Activated CD8-positive, alpha-beta memory T cell treated with anti-CD3 and anti-CD28 coated beads, Interleukin-2, amount 50 U/mL, for 1 hour (primary cell): Measurements from ENCODE around the gene TUSC2.

ENCODE experiments used
- DNase-seq: peaks from one replicate; pipeline ENCODE4 v3.0.0-alpha.2; 2020; ENCODE audit errors: extremely low read depth

Gene TUSC2

DNA sequence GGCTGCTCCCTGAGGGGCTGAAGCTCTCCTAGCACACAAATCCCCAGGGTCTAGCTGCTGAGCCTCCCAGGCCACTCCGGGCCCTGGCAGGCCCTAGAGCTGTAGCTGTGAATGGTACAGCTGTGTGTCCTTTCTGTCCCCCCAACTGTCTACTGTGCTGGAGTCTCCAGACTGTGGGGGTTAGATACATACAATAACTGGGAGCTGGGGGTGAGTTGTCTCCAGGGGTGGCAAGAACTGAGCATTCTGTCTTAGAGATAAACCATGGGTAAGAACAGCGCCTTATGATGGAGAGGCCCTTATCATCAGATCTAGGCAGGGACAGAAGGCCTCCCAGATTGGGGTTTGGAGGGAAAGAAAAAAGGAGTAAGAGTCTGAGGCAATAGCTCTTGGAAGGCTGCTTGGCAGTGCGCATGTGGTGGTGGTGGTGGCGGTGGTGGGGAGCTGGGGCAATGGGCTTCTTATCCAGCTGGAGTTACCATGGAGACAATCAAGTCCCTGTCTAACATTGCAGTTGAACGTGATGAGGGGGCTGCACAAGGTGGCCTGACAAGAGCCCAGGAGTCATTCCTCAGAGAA, 26.3 kb upstream of the TUSC2 start:
- DNase-seq, result no peak

DNA sequence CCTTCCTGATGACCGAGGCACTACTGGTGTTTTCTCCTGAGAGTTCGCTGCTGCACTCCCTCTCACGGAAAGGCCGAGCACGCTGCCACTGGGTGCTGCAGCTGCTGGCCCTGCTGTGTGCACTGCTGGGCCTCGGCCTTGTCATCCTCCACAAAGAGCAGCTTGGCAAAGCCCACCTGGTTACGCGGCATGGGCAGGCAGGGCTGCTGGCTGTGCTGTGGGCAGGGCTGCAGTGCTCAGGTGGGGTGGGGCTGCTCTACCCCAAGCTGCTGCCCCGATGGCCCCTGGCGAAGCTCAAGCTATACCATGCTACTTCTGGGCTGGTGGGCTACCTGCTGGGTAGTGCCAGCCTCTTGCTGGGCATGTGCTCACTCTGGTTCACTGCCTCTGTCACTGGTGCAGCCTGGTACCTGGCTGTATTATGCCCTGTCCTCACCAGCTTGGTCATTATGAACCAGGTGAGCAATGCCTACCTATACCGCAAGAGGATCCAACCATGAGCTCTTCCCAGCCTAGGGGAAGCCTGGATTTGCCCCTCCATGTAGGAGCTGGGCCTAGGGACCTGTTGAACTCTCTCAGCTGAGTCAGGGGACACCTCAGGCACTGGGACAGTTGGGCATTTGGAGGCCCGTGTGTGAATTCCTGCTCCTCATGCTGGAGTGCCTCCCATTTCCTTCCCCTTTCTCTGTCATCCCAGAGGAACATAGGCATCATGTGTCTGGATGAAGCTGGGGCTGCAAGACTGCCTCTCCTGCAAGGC, 25.4 kb upstream of the TUSC2 start:
- no peak for DNase-seq

DNA sequence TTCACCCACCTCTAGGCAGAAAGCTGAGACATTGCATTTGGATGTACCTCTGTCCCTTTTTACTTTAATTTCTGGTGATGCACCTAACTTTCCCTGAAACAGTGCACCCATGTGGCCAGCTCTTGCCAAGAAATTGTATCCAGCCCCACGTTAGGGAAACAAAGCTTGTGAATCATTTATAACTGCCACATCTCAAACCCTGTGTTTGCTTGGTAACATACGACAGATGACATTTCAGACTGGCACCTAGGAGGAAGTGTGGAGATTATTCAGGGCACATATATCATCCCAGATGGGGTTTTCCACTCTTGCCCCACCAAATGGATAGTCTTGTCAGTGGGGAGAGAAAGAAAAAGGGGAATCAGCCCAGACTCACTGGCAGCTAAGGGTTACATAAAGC, 24.8 kb upstream of the TUSC2 start:
- no peak for DNase-seq

DNA sequence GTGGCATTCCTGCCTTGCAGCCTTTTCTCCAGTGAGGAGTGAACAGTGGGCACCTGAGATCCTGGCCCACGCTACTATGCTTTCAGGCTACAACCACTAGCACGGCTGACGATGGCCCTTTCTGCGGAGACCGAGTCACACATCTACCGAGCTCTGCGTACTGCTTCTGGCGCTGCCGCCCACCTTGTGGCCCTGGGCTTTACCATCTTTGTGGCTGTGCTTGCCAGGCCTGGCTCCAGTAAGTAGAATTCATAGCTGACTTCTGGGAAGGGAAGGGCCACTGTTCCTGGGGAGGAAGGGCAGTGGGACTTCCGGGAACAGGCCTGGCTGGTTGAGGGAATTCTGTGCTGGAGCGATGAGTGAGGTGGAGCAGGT, 23.3 kb upstream of the TUSC2 start:
- DNase-seq, result no peak

DNA sequence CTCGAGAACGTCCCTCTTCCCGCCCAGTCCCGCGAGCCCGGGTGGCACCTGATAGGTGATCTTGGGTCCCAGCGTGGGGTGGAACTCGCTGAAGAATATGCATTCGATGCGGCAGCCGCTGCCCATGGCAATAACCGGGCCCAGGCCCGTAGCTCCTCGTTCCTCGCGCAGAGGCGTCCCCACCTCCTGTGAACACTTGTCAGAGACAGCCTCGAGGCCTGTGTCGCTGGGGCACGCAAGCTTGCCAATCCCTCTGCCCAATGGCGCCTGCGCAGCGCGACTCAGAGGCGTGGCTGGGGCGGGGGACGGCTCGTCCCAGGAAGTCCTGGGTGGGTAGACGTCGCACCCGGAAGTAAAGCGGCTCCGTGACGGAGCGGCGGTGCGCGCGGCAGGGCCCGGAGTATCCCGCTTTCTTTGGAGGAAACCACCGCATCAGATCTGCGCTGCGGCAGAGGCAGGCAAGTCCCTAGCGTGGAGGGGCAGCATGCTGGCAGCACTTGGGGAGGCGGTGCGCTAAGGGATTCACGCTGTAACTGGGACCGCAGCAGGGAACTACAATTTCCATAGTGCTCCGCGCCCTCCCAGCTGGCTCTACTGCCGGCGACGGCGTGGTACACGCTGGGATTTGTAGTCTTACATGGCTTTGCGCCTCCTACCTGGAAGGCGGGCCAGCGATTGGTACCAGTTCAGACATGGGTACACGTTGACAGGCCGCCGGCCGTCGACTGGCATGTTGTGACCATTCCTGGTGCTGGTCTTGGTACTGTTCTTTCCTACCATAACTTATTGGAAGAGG, 22.7 kb upstream of the TUSC2 start, which contains the start of the genes CYB561D2 and NPRL2:
TSS of gene CYB561D2 (plus strand) at position 336 of the 796 bp plus-strand sequence. CDS start 572 bp downstream, outside the sequence.
TSS of gene NPRL2 (minus strand) at position 249 of the 796 bp plus-strand sequence. CDS start at position 126, 123 bp downstream.
- DNase-seq, result peak; percentile 87

DNA sequence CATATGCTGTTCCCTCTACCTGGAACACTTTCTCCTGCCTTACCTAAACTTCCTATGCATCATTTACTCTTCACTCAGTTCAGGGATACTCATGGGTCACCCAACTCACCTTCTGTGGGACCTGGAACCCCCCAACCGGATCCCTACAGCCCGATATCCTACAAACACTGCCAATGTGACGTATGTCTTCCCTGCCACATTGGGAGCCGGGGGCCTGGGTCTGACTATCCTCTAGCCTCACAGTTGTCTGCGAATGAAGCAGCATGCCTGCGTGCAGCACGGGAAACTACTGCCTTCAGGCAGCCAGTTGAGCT, 22.1 kb upstream of the TUSC2 start:
- no peak for DNase-seq

DNA sequence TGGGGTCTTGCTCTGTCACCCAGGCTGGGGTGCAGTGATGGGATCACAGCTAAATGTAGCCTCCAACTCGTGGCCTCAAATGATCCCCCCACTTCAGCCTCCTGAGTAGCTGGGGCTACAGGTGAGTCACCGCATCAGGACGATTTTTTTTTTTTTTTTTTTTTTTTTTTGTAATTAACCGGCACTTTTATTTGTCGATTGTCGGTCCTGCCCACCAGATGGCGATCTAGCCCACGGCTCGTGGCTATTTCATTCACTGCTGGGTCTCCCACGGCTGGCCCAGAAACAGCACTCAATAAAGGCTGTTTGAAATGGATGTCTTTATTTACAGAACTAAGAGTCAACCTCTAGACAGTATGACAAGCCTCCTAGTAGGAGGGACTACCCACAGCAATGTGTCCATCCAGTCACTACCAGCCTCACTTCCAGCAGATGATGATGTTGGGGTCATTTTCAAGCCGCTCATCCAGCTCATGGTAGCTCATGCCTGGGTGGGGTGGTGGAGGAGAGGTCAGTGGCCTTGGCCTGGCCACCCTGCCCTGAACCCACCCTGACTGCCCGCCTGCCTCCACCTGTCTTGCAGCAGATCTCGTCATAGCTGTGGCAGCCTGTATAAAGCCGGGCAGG, 19.3 kb upstream of the TUSC2 start:
- DNase-seq, result no peak

DNA sequence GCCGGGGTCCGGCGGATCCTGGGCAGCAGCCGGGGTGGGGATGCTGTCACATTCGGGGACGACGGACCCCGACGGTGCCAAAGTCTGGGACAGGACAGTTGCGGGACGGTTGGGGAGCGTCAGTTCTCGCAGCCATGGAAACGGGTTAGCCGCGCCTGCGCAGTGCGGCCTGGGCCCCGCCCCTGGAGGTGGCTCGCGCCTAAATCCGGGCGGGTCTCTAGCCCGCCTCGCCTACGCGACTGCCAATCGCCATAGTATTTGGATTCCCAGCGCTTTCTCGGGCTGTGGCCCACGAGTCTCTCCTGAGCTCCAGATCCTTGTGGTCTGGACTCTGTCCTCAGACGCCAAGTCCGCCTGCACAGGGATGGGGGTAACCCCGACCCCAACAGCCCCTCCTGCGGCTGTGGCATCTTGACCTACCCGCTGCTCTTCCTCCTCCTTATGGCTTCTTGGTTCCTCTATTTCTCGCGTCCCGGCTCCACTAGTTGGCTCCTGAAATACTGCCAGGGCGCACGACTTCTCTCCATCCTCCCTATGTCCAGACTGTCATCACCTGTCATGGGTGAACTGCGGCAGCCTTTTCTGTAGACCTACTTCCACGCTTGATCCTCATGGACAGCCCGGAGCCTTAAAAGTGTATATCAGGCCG, 17.7 kb upstream of the TUSC2 start, which contains the start of gene ZMYND10:
TSS of gene ZMYND10 (minus strand) at position 147 of the 649 bp plus-strand sequence. CDS start 153 bp downstream, outside the sequence.
- no peak for DNase-seq

DNA sequence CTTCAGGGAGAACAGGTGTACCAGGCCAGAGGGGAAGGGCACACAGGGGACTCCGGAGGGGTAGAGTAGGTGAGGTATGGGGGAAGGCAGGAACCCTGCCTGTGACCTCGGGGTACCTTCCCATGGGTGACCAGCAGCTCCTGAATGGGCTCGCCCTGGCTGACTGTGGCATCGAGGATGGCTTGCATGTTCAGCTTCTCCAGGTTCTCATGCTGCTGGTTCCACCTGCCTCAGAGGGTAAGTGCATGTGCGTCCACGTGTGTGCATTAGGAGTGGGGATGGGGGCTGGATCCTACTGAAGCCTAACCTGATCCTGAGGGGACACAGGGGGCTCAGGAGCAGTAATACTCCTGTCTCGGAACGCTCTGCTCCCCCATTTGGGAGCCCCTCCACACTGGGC, 17.0 kb upstream of the TUSC2 start:
- DNase-seq, result no peak

DNA sequence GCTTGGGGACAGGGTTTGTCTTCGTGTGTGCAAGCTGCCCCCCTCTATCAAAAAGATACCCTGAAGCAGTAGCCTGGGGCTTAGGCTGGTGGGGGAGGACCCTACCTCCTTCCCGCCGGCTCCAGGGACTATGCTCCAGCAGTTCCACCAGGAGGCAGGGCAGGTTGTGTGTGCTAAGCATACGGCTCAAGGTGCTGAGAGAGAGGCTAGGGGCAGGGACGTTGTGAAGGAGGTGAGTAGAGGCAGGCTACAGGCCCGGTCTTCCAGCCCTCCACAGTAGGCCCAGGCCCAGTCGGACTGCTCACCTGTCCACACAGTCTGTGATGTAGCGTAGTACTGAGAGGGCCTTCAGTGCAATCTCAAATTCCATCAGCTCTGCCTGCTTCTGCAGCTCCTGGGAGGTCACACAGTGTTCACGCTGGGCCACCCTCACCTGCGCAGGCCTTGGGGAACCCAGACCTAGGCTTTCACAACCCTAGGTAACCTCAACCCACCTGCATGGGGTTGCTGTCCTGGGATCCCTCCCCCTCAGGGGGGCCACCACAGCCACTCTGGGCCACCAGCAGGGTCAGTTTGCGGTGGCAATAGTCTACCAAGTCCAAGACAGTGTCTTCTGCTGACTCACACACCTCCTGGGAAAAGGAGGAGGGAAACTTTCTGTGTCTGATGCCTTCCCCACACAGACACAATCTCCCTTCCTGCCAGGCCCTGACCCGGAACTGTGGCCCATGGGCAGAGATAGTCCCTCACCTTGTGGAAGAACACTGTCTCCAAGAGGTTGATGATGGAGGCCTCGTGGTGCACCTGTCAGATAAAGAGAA, 15.0 kb upstream of the TUSC2 start:
- DNase-seq, result no peak

DNA sequence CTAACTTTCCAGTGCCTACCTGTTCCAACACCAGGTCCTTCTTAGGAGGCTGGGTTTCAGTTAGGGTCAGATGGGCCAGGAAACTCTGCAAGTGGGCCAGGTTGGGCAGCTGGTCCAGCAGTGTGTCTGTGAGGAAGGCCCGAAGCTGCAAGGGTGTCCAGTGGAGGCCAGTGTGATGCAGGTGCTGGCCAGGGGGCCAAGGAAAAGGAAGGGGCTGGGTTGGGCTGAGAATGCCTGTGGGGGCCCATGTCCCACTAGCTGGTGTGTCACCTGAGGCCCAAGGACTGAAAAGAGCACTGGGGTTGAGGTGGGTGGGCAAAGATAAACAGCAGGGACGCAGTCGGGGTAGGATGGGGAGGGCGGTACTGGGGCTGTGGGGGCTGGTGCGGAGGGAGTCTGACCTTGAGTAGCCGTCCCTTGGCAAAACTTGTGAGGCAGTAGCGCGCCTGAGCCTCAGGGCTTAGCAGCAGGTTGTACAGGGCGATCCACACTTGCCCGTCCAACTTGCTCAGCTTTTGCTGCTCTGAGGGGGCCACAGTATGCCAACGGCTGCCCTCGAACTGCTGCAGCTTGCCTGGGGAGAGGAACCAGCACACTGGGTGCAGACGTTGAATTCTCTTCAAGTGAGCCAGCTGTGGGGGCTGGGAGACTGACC, 14.1 kb upstream of the TUSC2 start:
- no peak for DNase-seq

DNA sequence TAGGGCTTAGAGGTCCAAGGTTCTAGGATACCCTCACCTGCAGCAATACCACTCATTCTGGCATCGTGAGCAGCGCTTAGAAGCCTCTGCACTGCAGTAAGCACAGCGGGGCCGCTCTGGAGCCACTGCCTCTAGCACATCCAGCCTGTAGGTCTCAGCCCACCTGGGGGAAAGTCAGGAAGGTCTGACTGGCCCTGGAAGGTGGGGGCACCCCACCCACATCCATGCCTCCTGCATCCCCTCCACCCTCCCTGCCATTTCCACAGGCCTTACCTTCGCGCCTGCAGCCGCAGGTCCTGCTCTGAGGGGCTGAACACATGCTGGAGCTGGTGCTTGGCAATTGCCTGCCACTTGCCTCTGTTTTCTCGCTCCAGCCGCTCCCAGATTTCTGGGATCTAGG, 13.5 kb upstream of the TUSC2 start:
- no peak for DNase-seq

DNA sequence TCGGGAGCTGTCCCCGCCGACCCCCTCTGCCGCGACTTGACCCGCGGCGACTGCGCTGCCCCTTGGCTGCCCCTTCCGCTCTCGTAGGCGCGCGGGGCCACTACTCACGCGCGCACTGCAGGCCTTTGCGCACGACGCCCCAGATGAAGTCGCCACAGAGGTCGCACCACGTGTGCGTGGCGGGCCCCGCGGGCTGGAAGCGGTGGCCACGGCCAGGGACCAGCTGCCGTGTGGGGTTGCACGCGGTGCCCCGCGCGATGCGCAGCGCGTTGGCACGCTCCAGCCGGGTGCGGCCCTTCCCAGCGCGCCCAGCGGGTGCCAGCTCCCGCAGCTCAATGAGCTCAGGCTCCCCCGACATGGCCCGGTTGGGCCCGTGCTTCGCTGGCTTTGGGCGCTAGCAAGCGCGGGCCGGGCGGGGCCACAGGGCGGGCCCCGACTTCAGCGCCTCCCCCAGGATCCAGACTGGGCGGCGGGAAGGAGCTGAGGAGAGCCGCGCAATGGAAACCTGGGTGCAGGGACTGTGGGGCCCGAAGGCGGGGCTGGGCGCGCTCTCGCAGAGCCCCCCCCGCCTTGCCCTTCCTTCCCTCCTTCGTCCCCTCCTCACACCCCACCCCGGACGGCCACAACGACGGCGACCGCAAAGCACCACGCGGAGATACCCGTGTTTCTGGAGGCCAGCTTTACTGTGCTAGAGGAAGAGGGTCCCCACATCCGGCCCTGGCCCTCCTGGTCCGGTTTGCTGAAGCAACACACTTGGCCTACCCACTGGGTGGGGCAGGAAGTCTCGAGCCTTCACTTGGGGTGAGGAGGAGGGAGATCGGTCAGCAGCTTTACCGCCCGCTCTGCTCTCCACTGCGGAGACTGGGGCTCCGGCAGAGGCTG, 12.7 kb upstream of the TUSC2 start, which contains the start of gene RASSF1:
TSS of gene RASSF1 (minus strand) at position 389 of the 882 bp plus-strand sequence. CDS start at position 358, 31 bp downstream.
- no peak for DNase-seq

DNA sequence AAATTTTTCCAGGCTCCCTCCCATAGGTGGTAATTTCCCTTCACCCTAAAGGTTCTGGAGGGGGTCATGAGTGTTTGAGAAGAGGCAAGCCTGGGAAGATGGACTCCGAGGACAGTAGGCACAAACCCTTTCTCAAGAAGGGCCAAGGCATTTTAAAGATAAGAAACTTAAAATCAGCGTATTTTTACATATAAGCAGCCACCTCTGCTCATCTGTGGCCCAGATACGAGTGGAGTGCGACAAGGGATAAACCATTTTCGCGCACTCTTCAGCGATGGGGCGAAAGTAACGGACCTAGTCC, 12.1 kb upstream of the TUSC2 start:
- DNase-seq, result no peak

DNA sequence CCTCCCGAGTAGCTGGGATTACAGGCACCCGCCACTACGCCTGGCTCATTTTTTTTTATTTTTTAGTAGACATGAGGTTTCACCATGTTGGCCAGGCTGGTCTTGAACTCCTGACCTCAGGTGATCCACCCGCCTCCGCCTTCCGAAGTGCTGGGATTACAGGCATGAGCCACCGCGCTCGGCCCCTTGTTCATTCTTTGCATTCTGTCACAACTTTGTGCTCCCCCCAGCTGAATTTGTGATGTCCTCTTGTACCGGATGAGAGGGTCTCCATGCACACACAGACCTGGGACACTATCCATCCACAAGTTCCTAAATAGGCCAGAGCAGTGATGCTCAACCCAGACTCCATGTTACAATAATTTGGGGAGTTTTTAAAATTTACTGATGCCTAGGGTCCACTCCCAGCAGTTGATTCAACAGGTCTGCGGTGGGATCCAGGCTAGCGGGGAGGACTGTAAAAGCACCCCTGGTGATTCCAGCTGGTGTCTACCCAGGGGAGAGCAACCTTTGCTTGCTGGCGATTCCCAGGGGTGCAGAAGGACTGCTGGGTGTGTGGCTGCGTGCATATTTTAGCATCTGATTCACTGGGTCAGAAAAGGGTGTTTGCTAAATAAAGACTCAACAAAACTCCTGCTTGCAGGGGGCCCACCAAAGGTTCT, 11.6 kb upstream of the TUSC2 start:
- DNase-seq, result no peak

DNA sequence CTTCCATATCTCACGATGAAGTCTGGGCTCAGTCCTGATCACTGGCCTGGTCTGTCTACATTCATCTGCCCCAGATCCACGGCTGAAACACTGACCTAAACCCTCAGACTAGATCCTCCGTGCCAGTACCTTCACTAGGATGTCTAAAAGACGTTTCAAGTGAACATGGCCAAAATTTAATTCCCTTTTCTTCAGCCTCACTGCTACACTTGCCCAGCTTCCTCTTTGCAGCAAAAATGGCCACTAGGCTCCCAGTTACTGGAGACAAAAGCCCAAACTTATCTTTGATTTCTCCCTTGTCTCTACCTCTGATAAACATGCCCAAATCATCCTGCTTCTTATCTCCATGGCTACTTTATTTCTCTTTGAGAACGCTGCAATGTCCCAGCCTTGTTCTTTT, 10.9 kb upstream of the TUSC2 start:
- DNase-seq, result no peak

DNA sequence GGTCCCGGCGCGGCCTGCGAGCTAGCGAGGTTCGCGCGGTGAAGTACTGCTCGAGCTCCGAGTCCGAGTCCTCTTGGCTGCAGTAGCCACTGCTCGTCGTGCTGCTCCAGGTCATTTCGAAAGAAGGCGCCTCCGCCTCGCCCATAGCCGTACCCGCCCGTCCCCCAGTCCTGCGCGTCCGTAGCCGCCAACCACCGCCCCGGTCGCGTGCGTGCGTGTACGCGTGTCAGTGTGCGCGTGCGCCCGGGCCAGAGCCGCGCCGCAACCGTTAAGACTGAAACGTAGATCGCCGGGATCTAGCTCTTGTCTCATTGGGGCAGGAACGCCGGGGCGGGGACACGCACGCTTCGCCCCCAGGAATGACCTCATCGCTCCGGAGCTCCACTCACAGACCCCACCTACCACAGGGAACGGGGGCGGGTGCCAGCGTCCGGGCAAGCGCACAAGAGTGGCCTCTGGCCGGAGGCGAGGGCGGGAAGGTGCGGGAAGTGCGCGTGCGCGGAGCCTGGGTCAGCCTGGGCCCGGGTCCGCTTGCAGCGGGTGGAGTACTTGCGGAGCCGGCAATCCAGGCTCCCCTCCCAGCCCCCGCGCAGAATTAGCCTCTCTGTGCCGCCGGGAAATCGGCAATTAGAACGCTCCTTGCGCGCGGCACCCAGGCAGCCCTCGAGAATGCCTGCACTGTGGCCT, 9.3 kb upstream of the TUSC2 start:
- DNase-seq, result peak; percentile 84

DNA sequence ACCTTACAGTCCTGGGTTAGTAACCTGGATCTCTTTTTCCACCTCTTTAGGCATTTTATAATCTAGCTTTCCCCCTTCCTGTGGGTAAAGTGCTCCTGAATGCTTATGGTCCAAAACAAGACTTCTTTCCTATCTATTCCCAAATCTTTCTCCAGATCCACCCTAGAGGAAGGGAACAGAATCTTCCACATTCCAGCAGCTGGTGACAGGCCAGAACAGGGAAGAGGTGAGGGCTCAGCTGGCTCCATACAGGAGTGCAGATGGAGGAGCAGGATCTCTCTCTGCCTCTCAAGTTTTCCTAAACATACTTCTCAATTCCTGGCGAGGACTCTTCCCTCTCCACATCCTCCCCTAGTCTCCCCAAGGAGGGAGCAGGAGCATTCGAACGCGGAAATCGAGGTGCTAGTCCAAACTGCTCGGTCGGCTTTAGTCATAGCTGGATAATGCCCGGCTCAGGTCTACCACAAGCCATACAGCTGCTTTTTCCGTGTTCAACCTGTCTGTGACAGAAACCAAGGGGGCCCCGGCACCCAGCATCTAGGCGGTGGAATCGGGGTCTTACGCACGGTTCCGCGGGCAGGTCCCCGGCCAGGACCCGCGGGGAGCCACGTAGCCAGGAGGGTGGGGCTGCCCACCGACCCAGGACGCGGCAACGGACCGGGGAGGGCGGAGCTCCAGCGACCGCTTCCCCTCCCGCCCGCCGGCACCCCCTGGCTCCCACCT, 8.6 kb upstream of the TUSC2 start:
- DNase-seq, result no peak
